GM18951 (cell line): Measurements from ENCODE around the gene OPN4.

Source experiments
- POLR2A ChIP-seq: IDR thresholded peaks from 4 replicates; pipeline ENCODE4 v1.6.1; 2011; ENCODE audit warnings: mild to moderate bottlenecking; ENCODE audit not compliant: insufficient read length, insufficient read depth; ENCODE audit errors: extremely low read depth
- in situ Hi-C: fragments of 300-500 bp; cut with MboI; formaldehyde crosslinking; loops from one replicate; pipeline ENCODE4 v1.12.0; 2022; ENCODE audit warnings: low sequenced_read_pairs, mixed read lengths, inconsistent platforms; ENCODE audit not compliant: unreplicated experiment

The OPN4 gene

GRCh38 chr10:86685416-86685815, 31.1 kb downstream of the OPN4 start:
- in situ Hi-C loops = no loop called here
- no peak for TF ChIP-seq POLR2A

- in situ Hi-C loops = no loop called here
- TF ChIP-seq POLR2A = no peak
Measured at GRCh38 chr10:86685893-86686632, 31.7 kb downstream of the OPN4 start.

- in situ Hi-C loops = no loop called here
- no peak for TF ChIP-seq POLR2A
Measured at GRCh38 chr10:86686972-86687371, 32.6 kb downstream of the OPN4 start.

- in situ Hi-C loops = no loop called here
- TF ChIP-seq POLR2A = no peak
Measured at GRCh38 chr10:86687750-86688149, 33.4 kb downstream of the OPN4 start.

GRCh38 chr10:86688398-86688921, 34.1 kb downstream of the OPN4 start:
- in situ Hi-C loops = no loop called here
- no peak for TF ChIP-seq POLR2A

GRCh38 chr10:86689146-86689545, 34.8 kb downstream of the OPN4 start:
- in situ Hi-C loops = no loop called here
- no peak for TF ChIP-seq POLR2A

- in situ Hi-C loops = no loop called here
- no peak for TF ChIP-seq POLR2A
Measured at GRCh38 chr10:86690231-86690630, 35.9 kb downstream of the OPN4 start.

- in situ Hi-C loops = no loop called here
- TF ChIP-seq POLR2A = no peak
Measured at GRCh38 chr10:86690657-86691084, 36.3 kb downstream of the OPN4 start.

GRCh38 chr10:86691333-86692022, 37.1 kb downstream of the OPN4 start:
- in situ Hi-C loops = no loop called here
- no peak for TF ChIP-seq POLR2A

- in situ Hi-C loops = no loop called here
- no peak for TF ChIP-seq POLR2A
Measured at GRCh38 chr10:86692023-86692514, 37.7 kb downstream of the OPN4 start.

GRCh38 chr10:86692664-86693063, 38.3 kb downstream of the OPN4 start:
- in situ Hi-C loops = no loop called here
- TF ChIP-seq POLR2A = no peak

- in situ Hi-C loops = no loop called here
- no peak for TF ChIP-seq POLR2A
Measured at GRCh38 chr10:86693275-86693674, 38.9 kb downstream of the OPN4 start.

- TF ChIP-seq POLR2A = no peak
- in situ Hi-C loops = no loop called here
Measured at GRCh38 chr10:86693721-86694369, 39.5 kb downstream of the OPN4 start.
